ENCODE measurements around the gene JAKMIP1.
A peak's percentile ranks its signal among the peaks of the same experiment; 100 is the strongest.

Gene JAKMIP1

DNA sequence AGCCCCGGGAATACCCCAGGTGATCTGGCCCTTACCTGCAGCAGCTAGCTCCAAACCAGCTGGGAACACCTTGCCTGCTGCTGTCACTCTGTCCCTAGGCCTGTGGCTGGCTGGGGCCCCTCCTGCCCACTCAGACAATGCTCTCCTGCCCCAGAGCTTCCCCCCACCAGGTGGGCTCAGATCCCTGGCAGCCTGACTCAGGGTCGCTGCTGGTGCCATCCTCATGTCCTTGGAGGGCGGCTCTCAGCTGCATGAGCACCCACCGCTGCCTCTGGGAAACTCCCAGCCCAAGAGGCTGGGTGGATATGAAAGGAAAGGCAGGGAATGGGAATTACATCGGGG is 197.9 kb downstream of the JAKMIP1 start:
- no peak for DNase-seq

DNA sequence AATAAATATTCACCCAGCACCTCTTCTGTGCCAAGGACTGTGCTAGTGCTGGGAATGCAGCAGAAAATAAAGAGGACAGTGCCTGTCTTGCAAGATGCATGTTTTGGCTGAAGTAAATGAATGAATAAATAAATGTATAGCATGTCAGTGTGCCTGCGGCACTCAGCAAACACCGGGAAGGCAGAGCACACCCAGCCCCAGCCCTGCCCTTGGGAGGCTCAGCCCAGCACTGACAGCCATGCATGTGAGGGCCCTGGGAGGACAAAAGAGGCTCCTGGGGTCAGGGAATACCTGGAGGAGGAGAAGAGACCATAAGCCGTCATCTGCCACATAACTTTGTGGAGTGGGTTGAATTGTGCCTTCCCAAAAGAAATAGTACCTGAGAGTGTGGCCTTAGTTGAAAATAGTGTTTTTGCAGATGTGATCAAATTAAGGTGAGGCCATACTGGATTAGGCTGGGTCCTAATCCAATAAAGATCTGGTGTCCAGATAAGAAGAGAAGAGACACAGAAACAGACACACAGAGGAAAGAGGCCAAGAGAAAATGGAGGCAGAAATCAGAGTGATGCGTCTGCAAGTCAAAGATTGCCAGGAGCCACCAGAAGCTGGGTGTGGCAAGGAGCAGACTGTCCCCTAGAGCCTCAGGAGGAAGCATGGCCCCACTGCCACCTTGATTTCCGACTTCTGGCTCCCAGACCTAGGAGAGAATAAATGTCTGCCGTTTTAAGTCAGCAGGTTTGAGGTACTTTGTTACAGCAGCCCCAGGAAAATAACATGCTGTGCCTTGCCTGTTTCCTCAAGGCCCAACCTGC is 198.5 kb downstream of the JAKMIP1 start:
- DNase-seq: no peak

DNA sequence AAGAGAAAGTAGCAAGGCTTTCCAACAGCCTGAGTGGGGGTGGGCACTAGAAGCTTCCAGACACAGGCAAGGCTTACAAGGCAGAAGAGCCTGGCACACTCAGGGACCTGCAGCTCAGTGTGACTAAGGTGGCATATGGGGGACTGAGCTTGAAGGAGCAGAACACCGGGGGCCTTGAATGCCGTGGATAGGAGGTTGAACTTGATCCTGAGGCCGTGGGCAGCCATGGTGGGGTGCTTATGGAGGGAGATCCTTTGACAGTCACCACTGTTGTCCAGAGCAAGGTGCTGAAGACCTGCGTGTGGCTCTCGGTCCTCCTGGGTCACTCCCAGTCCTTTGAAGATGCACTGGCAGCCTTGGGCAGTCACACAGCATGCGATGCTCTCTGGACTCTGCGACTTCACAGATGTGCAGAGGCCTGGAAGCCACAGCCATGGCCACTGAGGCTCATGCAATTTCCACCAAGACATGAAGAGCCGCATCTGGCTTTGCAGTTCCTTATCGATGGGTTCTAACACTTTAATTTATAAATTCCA is 200.5 kb downstream of the JAKMIP1 start:
- DNase-seq: no peak

DNA sequence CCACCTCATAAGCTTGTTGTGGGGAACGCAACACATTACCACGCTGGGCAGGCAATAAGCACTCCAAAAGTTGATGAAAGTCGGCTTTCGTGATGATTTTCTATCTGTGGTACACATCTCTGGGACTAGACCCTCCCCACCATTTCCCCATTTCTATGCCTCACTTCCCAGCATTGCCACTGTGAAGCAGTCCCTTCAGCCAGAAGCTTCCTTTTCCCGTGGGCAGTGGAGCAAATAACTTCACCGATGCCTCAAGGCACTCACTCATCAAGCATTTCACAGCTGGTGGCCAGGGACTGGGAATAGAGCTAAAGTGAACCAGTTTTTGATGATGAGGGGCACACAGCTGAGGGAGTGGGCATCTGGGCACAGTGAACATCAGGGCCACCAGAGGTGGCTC is 201.0 kb downstream of the JAKMIP1 start:
- DNase-seq: no peak

DNA sequence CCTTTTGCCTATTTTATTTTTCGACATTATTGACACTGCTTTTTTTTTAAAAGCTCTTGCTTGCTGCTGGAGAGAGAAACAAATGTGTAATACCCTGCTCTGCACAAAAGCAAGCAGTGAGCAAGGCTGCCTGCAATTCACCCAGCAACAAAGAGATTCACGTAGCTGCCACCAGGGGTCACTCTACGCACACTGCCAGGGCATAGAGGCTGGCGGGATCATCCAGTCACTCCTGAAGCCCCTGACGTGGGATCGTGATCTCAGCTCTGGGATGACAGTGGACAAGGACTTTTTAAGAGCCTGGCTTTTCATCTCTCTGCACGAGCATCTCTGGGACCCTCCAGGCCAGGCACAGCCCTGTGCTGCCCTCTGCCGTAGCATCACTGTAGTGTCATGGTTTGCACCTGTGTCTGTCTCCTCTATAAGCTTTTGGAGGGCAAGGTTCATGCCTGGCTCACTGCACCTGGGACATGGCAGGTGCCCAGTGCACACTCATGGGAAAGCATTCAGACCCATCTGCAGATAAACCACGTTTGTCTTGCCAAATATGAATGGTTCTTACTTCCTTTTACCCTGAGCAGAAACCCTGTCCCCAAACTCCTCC is 201.9 kb downstream of the JAKMIP1 start:
- peak; percentile 66 to 80 for DNase-seq

DNA sequence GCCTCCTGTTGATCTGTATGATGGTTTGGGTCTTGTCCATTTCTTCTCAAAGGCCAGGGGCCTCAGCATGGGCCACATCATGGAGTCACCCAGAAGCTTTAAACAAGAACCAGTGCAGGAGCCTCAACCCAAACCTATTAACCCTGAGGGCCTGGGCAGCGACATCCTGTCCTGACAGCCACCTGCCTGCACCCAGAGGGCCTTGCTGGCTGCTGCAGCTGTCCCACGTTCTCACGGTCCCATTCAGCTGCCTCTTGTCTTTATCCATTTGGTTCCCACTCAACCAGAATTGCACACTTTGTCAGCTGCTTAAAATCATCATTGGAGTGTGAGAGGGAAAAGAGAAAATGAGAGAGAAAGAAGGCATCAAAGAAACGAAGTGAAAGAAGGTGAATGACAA is 203.7 kb downstream of the JAKMIP1 start:
- no peak for DNase-seq

DNA sequence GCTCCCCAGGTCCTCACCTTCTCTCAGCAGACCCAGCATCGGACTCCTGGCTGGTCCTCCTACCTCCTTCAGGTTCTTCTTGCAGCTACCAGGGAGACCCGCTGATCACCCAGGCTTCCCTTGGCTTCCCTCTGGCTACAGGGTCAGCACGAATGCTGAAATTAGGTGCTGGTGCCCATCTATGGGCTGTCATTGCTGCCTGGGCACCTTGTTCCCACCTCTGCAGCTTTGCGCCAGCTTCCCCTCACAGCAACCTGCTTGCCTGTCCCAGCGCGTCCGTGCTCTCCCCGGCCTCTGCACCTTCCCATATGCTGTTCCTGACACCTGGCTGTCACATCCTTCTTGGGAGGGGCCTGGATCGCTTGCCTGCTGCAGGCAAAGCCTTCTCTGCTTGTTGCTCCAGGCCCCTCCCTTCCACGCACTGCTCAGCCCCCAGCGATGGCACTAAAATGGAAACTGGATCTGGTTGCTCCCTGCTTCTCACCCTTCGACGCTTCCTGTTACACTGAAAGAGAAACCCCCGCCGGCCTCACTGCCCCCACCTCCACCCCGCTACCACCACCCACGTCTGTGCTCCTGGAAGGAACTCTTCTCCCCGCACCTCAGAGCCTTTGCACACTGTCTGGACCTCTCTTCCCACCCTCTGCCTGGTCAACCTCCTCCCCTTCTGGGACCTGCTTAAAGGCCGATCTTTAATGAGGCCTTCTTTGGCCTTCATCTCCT is 204.3 kb downstream of the JAKMIP1 start:
- DNase-seq: no peak

DNA sequence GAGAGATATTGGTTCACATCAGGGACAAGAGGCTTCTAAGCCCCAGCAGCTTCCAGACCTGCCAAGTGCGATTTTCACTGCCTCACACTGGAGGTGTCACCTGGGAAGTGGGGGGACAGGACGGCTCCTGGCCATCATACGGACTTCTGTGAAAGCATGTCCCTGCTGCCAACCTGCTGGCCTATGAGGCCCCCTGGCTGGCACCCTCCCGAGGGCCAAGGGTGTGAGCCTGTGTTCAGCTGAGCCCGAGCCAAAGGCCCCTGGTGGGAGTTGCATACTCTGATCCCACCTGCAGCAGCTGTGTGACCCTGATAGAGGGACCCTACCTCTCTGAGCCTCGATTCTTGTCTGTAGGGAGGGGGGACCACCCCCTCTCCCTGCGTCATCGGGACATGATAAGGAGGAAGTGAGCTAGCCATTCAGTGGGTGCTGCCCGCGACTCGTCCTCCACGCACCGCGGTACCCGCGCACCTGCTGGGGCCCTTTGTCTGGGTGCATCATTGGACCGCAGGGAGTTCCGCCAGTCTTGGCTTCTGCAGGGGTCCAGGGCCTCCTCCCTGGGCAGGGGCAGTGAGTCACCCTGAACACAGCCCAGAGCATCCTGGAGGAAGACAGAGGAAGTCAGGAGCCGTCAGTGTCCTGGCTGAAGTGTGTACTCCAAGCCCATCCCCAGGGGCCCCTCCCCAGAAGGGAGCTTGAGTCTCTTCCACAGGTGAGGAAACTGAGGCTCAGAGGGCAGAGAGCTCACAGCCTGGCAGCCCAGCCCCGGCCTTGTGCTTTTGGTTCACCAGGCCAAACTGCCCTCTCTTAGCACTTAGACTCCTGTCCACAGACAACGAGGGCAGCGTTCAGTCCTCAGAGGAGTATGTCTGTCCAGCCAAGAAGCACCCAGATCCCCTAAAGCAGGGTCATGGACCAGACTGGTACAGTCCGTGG is 206.2 kb downstream of the JAKMIP1 start:
- DNase-seq: no peak

DNA sequence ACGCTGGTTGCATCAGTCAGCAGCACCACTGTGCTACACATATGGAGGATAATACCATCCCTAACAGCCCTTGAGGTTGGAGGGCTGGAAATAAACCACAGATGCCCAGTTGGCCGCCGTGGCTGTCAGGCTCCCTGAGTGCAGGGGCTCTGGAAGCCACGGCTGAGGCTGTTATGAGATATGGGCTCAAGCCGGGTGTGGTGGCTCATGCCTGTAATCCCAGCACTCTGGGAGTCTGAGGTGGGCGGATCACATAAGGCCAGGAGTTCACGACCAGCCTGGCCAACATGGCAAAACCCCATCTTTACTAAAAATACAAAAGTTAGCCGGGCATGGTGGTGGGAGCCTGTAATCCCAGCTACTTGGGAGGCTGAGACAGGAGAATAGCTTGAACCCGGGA is 207.0 kb downstream of the JAKMIP1 start:
- peak in 1 of 2 experiments; percentile 59 for DNase-seq

DNA sequence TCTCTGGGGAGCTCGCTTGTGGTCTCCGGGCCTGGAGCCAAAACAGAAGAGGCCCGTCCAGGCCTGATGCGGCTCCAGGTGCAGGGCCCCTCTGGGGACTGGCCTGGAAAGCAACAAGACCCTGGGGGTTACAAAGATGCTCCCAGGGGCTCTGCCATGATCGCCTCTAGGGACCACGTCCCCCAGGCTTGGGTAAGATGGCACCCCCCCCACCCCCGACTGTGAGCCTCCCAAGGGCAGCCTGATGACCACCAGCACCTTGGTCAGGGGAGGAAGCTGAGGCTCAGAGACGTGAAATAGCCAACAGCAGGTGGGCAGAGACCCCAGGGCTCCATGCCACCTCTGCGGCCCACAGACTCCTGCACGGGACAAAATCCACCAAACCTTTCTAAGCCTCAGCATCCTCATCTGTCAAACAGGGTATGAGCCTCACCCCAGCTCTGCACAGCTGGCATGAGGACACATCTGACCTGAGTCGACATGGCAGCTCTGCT is 207.5 kb downstream of the JAKMIP1 start:
- no peak for DNase-seq

DNA sequence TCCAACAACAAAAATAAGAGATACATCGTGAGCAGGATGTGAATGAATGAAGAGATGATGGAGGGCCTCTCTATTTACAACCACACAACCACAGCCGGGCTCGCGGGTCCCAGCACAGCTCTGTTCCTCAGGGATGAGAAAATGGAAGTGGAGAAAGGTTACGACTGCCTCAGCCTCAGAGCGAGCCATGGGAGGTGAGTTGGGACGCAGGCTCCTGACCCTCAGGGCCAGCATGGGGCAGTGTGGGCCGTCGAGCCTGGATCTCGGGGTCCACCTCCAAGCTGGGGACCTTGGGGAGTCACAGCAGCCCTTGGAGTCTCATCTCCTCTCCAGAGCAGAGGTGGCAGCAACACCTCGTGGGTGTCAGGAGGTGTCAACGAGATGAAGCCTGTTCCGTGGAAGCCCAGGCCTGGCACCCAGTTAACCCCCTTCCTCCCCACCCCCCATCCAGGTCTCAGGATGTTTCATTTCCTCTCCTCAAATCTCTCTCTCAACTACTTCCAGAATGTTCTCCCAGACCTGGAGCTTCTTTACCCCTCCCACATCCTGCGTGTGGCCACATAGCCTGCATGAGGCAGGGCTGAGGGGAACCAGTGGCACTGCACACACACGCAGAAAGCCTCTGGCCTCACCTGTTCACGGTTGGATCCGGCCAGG is 208.1 kb downstream of the JAKMIP1 start:
- DNase-seq: no peak

DNA sequence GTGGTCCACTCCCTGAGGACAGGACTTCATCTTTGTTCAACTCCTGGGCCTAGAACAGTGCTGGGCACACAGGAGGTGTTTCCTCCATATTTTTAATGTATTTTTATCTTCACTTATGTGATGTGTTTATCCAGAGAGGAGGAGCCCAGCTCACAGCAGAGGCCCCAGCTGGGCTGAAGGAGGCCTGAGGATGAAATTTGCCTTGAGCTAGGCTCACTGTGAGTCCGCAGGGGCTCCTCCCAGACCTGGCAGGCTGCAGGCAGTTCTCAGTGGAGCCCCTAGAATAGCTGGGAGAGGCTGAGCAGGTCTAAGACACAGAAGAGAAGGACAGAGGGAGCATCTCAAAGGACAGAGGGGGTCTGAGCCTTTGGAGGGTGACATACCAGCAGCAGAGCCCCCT is 208.9 kb downstream of the JAKMIP1 start:
- no peak for DNase-seq

DNA sequence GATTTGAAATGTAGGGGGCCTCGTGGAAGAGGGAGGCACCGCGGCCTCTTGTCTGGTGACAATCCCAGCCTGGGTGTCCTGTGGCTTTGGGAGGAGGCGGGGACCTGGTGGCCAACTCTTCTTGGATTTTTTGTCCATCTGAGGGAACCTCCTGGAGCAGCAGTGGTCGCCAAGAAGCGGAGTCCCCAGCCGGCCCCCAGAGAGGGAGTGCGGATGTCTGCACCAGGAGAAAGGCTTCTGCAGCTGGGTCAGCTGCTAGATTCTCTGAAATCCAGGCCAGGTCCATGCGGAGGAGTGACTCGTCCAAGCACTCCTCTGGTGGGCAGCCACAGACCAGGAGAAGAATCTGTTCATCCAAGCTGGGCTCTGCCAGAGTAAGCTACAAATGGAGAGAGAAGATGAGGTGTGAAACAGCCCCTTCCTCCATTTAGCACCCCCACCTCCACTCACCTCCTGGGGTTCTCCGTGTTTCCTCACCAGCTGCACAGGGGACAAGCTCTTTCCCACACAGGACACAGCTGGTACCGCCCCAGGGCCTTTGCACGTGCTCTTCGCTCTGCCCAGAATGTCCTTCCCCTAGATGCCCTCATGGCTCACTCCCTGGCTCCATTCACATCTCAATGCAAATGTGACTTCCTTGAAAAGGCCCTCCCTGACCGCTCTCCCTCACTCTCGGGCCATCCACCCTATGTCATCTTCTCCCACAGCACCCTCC is 209.7 kb downstream of the JAKMIP1 start:
- no peak for DNase-seq

DNA sequence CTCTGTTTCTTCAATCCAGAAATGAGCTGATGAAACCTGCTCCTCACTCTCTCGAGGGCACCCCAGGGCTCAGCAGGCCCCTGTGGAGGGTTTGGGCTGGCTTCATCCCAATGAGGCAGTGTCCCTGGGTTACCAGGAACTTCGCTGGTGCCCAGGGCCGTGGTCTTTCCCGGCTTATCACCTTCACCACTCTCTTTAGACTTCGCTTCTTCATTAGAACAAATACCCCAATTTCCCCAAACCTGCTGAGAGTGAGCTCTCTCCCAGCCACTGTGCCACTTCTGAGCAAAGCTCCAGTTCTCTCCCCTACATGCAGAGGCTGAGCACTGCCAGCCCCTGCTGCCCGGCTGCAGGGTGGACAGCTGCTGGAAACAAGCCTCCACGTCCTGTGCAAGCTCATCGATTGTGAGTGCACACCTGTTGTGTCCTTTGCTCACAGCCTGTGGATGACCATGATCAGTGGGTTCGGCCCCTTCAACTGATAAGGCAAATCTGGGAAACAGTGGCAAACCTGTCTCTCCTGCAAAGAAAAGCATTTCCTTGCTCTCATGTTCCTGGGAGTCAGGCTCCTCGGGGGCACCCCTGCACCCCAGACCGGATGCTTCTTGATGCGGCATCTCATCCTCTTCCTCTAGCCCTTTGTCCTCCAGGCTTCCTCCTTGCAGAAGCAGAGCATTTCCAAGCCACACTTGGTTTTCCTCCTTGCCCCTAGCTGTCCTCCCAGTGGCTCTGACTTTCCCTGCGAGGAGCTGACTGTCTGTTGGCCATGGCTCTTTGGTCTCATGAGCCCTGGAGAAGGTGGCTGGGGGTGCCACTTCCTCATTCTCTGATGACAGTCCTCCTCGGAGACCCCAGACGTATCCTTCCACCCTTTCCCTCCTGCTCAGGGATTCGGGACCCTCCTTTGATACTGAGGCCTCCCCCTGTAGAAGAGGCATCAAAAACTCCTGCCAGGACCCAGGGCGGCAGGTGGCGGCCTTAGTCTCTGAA is 210.8 kb downstream of the JAKMIP1 start:
- DNase-seq: no peak

DNA sequence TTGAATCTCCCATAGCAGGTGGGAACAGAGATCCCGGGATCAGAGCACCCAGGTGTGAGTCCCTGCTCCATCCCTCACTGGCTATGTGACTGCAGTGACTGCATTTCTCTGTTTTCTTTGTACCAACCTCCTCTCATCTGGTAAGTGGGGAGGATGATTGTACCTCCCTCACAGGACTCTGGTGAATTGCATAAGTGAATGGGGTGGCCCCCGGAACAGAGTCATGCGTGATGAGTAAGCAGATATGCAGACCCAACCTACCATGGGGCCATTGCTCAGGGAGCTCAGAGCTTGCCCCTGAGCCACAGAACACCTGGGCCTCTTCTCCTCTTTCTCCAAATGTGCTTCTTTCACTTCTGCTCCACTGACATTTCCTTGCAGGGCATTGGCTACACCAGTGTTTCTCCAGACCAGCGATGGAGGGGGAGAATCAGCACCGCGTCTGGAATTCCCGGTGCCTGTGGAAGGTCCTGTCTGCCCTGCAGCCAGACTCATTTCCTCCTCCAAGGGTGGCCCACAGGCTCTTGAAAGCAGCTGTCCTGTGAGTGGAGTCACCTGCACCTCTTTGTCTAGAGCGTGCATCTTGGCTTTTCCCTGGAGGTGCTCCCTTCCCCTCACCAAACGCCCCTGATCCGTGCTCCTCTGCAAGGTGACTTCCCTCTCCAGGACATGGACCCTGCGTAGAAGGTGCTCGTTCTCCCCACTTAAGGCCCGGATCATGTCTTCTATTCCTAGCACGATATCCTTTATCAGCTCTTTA is 212.1 kb downstream of the JAKMIP1 start:
- DNase-seq: no peak

DNA sequence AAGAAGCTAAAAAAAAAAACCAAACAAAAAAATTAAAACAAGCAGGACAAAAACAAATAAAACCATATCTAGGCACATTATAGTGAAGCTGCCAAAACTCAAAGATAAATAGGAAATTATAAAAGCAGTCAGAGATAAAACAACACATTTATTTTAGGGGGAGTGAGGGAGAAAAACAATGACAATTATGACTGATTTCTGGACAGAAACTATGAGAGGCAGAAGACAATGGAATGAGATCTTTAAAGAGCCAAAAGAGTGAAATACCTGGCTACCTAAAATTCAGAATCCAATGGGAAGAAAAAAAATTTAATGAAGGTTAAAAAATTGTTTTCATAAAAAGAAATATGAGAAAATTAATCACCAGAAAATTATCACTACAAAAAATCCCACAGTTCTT is 215.5 kb downstream of the JAKMIP1 start:
- no peak for DNase-seq

DNA sequence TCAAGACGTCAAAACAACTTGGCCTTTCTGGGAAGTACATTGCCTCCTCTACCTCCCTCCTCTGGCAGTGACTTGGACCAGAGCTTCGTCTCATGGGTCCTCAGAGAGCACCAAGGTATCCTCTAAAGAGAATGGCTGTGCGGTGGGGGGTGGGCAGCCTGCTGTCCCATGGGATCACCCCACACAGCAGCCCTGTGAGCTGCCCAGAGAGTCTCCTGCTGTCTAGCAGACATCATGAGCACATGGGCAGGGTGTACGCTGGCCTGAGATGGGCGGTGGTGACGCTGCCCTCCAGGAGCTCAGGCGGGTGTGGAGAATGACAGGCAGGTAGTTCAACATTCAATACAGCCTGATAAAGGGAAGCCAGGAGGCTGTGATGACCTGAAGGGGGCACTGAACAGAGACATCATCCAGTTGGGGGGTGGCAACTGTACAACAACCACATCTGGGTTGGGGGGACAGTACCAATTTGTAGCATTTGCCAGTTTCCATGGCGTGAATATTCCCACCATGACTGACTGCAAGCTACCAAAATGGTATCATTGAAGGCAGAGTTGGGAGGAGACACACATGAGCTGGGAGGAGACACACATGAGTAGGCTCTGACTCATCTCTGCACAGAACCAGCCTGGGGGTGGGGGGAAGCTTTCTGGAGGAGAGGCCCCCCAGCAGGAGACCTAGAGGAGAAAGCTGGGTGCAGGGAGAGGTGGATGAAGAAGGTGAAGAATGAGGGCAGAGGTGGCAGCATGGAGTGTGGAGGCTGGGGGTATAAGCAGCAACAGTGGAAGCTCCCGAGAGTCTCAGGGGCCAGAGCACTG is 218.0 kb downstream of the JAKMIP1 start:
- DNase-seq: no peak

DNA sequence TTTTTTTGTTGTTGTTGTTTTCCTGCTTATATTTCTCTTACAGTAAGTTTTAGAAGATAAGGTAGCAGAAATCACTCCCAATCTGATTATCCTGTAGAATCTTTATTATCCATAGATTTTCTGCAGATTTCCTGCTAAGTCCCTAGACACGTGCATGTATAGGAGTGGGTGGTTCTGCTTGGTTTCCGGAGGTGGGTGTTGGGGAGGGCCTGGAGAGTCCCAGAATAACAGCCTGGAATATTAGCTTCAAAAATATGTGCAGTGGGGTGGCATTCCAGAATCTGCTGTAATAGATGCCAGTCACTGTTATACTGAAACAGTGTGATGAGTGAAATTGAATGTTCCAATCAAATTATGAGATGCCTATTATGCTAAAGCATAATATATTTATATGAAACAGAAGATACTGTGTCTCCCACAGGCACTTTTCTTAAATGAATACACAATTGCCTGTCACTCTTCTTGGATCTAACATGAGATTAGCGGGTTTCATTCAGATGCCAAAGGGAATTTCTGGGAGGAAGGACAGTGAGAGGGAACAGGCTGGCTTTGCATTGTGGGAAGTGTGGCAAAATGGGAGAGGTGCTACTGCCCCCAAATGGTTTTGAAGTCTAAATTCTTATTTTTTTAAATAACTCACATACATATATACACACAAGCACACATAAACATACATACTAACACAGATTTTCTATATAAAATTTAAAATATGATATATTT is 219.8 kb downstream of the JAKMIP1 start:
- DNase-seq: peak in 1 of 2 experiments; percentile 69
